Loucy (cell line): ENCODE data around the gene CCR5AS.

ENCODE experiments used
- CTCF ChIP-seq: fragments of 200-600 bp; sonication (generic); conservative IDR thresholded peaks from 2 replicates; pipeline ENCODE4 v1.5.1; 2014; ENCODE audit warnings: mild to moderate bottlenecking, antibody characterized with exemption, low read length
- EZH2phosphoT487 ChIP-seq: fragments of 200-600 bp; IDR thresholded peaks from 2 replicates; pipeline ENCODE4 v1.6.1; 2018; ENCODE audit warnings: antibody characterized with exemption, mild to moderate bottlenecking, moderate library complexity, borderline replicate concordance

DNA sequence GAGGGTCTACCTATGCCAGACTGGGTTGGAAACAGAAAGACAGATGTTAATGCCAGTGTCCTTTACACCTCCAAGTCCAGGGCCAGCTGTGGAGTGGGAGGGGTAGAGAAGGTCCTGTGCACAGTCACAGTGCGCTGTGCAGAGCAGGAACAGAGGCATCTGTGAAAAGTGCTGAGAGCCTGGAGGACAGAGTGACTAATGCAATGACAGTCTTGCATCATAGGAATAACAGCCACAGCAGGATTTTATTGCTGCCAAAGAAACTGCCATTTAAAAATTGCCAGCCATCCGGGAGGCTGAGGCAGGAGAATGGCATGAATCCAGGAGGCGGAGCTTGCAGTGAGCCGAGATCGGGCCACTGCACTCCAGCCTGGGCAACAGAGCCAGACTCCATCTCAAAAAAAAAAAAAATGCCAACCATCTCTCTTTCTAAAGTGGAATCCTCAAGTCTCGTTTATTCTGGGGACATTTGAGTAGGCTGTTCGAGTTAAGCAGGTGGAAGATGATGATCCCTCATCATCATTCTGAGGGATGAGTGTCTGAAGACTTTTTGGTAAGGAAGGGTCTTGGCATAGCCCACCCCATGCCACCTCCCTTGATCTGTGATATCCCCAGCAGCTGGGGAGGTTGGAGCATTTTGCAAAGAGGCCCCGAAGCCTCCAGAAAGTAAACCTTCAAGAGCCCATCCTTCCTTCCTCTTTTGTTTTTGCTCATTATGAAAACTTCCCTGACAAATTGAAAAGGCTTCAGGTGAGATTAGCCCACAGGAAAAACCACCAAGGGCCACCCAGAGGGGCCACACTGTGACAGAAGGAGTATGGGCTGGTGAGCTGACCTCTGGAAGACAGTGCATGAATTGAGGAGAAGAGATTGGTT, 45.2 kb downstream of the CCR5AS start:
- TF ChIP-seq CTCF, result no peak
- no peak for TF ChIP-seq EZH2phosphoT487
